ENCODE measurements around the gene GNG11. TPM values are rescaled to one million over a fixed set of nuclear protein-coding genes. Genes with fewer than 3 reads are reported as not detected.

The GNG11 gene
- total RNA-seq, 1 donor from 2014 or later, result 6.7 TPM

- Mint-ChIP-seq H3K27me3 (peaks cover 25% of the 10 kb centered on the region), H3K36me3 (no peaks in the 10 kb centered on the region), H3K9me3 (no peaks in the 10 kb centered on the region), H3K4me1 (ENCODE audit: unreplicated experiment) (peaks cover 6% of the 10 kb centered on the region), H3K4me3 (no peak overlapping the region), H3K27ac (no peak overlapping the region)
- no peak for TF ChIP-seq CTCF (conservative IDR thresholded peaks at IDR 0.05)
- DNase-seq (ENCODE audit: extremely low spot score, unreplicated experiment), result no peak
Measured at GRCh38 chr7:93937818-93938217, 16.3 kb downstream of the GNG11 start.

GRCh38 chr7:93938293-93938692, 16.8 kb downstream of the GNG11 start:
- Mint-ChIP-seq H3K4me1 (ENCODE audit: unreplicated experiment) (peaks cover 6% of the 10 kb centered on the region), H3K27ac (no peak overlapping the region), H3K9me3 (no peaks in the 10 kb centered on the region), H3K27me3 (peaks cover 25% of the 10 kb centered on the region), H3K4me3 (no peak overlapping the region), H3K36me3 (no peaks in the 10 kb centered on the region)
- TF ChIP-seq CTCF (conservative IDR thresholded peaks at IDR 0.05), result no peak
- no peak for DNase-seq (ENCODE audit: extremely low spot score, unreplicated experiment)

- peaks cover 18% of the 10 kb centered on the region for H3K27me3 Mint-ChIP-seq
- H3K4me1 Mint-ChIP-seq (ENCODE audit: unreplicated experiment), result peaks cover 6% of the 10 kb centered on the region
- TF ChIP-seq CTCF (conservative IDR thresholded peaks at IDR 0.05), result no peak
- no peaks in the 10 kb centered on the region for H3K36me3 Mint-ChIP-seq
- no peak overlapping the region for H3K27ac Mint-ChIP-seq
- no peak overlapping the region for H3K4me3 Mint-ChIP-seq
- no peak for DNase-seq (ENCODE audit: extremely low spot score, unreplicated experiment)
- H3K9me3 Mint-ChIP-seq, result no peaks in the 10 kb centered on the region
Measured at GRCh38 chr7:93941945-93942344, 20.4 kb downstream of the GNG11 start.

- H3K9me3 Mint-ChIP-seq, result no peaks in the 10 kb centered on the region
- no peaks in the 10 kb centered on the region for H3K36me3 Mint-ChIP-seq
- H3K27me3 Mint-ChIP-seq, result peaks cover 10% of the 10 kb centered on the region
- H3K4me1 Mint-ChIP-seq (ENCODE audit: unreplicated experiment), result peaks cover 6% of the 10 kb centered on the region
- H3K4me3 Mint-ChIP-seq, result no peak overlapping the region
- DNase-seq (ENCODE audit: extremely low spot score, unreplicated experiment), result no peak
- H3K27ac Mint-ChIP-seq, result no peak overlapping the region
- no peak for TF ChIP-seq CTCF (conservative IDR thresholded peaks at IDR 0.05)
Measured at GRCh38 chr7:93943816-93944540, 22.4 kb downstream of the GNG11 start.

GRCh38 chr7:93944673-93945072, 23.1 kb downstream of the GNG11 start:
- no peak for DNase-seq (ENCODE audit: extremely low spot score, unreplicated experiment)
- Mint-ChIP-seq H3K9me3 (no peaks in the 10 kb centered on the region), H3K36me3 (no peaks in the 10 kb centered on the region), H3K27ac (no peak overlapping the region), H3K4me1 (ENCODE audit: unreplicated experiment) (peaks cover 3% of the 10 kb centered on the region), H3K4me3 (no peak overlapping the region), H3K27me3 (peaks cover 10% of the 10 kb centered on the region)
- TF ChIP-seq CTCF (conservative IDR thresholded peaks at IDR 0.05), result no peak

Measured in type B pancreatic cell (in vitro differentiated cells).